HG02642 (cell line): Measurements from ENCODE around the gene SLC35F3.

Source experiments
- ATAC-seq: cut with Tn5 transposase; IDR thresholded peaks from one replicate; pipeline ENCODE4 v1.9.1; 2021; ENCODE audit warnings: mild to moderate bottlenecking; ENCODE audit not compliant: unreplicated experiment, poor library complexity

Gene SLC35F3

GRCh38 chr1:234214129-234214910, 309.8 kb downstream of the SLC35F3 start:
- ATAC-seq, result peak; percentile 58

DNA sequence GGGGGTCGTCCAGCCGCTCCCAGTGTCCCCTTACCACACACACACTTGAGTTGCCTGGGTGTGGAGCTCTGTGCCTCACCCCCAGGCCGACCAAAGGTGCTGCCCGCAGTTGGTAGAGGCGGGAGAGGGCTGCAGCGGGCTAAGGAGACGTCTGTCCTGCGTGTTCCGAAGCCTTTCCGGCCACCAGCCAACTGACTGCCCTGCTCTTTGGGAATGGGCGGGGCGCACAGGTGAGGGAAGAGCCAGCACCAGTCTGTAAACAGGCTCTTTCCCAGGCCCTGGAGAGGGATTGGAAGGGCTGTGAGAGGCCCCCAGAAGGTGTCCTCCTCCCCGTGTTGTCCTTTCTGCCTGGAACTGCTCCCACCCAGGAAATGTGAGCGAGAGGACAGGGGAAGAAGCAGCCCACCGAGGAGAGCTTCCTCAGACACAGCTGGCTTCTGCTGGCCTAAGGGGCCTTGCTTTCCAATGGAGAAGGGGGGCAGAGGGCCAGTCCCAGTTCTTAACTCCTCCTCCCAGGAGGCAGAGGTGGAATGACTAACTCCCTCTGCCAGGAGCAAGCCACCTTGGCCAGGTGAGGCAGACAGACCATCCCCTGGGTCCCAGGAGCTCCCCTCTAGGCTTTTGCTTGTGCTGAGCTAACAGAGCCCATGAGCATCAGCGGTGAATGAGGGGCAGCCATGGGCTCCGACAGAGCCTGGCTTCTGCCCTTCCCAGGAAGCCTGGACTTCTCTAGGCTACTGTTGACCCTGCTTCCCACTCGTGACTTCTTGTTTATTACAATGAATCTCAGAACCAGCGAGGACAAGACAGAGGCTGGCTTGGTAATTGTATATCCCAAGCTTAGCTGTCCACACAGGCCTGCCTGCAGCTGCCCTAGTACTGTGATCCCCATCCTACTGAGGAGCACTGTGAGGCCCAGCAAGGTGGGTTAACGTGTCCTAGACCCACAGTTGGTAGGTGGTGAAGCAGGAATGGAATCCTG, 310.7 kb downstream of the SLC35F3 start:
- ATAC-seq, result peak; percentile 1

DNA sequence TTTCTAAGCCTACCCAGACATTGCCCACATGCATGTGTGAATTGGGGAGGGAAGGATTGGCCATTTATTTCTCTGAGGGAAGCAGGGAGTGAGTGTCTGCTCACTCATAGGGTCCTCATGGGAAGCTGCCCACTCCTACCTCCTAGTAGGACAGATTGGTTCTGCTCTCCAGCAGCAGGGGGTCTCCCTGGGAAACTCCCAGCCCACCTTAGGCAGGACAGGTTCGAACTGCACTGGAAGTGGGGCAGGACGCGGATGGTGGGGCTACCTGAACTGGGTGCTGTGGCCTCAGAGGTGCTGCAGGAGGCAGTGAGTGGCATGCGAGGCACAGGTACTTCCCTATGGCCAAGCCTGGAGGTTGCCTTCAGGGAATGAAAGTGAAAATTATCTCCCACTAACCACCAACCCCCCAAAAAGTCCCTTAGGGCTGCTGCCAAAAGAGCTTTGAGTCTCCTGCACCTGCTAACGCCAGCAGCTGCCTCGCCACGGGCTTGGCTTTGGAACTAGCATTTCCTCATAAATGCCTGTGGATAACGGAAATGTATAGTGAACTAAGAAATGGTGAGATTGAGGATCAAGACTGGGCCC, 311.7 kb downstream of the SLC35F3 start:
- peak; percentile 46 for ATAC-seq

DNA sequence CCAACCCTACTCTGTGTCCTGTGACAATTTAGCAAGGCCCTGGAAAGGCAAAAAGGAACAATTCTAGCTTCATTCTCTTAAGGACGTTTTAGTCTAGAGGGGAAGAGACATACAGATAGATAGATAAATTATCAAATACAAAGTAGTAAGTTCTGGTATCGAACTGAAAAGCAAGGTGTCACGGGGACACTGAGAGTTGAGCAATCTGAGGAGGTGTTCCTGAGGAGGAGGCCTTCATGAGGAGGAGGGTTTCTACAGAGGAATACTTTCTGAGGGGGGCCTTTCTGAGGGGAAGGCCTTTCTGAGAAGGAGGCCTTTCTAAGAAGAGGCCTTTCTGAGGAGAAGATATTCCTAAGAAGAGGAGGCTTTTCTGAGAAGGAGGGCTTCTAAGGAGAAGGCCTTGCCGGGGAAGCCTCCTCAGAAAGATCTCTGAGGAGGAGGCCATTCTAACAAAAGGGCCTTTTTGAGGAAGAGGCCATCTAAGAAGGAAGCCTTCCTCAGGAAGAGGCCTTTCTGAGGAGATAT, 312.9 kb downstream of the SLC35F3 start:
- ATAC-seq, result no peak

DNA sequence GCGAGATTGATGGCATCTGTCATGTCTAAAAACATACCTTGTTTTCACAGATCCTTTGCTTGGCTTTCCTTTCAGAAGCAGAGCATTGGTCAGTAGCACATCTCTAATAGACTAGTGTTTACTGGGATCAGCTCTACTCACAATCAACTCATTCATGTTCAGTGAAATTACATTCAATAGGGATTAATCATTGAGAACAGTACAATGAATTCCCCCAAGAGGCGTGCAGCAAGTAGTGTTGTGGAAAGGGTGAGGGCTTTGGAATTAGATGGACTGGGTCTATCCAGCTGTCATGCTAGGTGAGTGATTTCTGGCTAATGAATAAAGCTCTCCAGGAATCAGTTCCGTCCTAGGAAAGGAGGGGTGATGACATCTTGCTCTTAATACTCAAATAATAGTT, 313.6 kb downstream of the SLC35F3 start:
- no peak for ATAC-seq

DNA sequence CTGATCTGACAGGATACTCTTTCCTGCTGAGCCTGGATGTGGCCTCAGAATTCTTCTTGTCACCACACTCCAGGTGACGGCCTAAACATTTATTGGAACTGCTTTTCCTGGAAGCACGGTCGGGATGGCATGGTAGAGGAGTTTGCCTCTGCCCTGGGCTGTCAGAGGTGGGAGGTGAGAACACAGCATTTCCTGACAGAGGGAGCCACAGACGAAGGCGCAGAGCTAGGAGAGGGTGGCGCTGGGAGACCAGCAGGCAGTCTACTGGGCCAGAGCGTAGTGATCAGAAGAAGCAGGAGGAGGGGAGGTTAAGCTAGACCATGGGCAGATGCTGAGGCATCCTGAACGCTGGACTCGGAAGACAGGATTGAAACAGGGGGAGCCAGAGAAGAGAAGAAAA, 315.2 kb downstream of the SLC35F3 start:
- ATAC-seq, result no peak

GRCh38 chr1:234221601-234222000, 317.1 kb downstream of the SLC35F3 start:
- ATAC-seq, result no peak

- no peak for ATAC-seq
Measured at GRCh38 chr1:234222561-234223280, 318.2 kb downstream of the SLC35F3 start.

DNA sequence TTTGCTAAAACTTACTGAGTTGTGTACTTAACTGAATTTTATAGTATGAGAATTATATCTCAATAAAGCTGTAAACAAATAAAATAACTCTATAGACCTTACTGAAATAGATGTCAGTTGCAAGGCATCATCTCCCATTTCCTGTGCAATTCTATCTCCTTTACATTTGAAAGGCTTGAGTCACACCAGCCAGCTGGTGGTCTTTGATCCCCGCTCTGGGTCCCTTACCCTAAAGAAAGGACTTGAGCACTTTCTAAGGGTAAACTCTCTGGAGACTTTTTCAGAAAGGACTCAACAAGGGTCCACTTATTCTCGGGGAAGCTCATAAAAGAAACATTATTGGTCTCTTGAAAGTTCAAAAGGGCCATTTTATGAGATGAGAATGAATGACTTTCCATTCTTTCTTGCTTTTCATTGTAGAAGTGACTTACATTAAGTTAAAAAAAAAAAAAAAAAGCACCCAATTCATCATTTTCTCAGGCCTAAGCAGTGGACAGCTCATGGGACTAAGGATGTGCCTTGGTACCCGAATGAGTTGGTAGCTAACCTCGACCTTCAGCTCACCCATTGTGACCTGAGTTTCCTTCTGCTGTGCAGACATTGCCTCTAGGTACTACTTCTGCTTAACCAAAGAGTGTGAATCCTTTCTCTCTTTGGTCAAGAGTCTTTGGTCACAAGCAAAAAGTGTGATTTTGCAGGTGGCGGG, 321.8 kb downstream of the SLC35F3 start:
- no peak for ATAC-seq

DNA sequence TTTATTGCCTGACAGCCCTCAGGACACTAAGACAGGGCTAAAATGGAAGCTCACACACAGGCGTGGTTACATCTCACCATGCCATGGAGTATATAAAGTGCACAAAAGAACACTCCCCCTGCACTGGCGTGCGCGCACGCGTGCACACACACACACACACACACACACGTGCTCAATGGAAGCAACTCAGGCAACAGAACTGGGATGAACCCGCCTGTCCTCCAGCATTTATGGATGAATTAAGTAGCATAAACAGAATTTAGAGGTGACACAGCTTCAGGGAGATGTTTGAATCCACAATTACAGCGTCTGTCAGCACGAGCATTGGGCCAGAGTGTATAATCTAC, 322.3 kb downstream of the SLC35F3 start:
- no peak for ATAC-seq

- no peak for ATAC-seq
Measured at GRCh38 chr1:234229581-234230387, 325.3 kb downstream of the SLC35F3 start.

DNA sequence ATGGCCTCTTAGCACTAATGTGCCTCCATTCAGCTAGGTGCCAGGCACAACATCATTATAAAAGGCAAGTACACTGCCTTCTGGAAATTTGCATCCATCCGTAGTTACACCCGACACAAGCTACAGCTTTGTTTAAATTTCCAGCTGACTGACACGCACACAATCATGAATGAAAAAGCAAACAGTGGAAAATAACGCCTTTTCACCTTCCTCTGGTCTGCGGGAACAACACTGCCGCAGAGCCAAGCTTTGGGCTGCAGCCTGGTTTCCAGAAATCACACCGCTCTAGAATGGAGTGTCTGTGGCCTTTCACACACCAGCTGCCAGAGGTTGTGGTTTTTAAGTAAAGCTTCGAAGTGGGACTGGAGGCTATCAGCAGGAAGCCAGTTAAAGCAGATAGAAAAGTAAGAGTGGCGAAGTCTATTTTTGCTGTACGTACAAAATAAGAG, 326.0 kb downstream of the SLC35F3 start:
- peak; percentile 66 for ATAC-seq

DNA sequence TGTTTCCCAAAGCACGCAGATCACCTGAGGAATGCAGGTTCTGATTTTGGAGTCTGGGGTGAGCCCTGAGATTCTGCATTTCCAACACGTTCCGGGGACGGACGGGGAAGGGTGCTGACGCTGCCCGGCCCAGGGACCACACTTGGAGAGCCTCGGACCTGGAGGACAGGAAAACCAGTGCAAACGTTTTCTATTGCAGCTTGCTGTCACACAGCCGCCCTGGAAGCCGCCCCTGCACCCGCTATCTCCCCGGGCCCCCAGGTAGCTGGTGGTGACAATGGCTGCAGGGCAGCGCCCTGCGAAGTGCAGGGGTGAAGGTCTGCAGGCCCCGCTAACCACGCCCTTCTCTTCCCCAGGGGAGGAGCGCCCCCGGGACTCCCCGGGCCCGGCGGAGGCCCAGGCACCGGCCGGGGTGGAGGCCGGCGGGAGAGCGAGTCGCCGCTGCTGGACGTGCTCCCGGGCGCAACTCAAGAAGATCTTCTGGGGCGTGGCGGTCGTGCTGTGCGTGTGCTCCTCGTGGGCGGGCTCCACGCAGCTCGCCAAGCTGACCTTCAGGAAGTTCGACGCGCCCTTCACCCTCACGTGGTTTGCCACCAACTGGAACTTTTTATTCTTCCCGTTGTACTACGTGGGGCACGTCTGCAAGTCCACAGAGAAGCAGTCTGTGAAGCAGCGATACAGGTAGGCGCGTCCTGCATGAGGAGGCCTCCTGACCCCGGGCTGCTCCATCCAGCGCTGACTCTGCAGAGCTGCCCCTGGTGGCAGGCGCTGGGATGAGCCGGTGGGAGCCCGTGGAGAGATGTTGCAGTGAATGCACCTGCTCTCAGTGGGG, 326.8 kb downstream of the SLC35F3 start:
- no peak for ATAC-seq

DNA sequence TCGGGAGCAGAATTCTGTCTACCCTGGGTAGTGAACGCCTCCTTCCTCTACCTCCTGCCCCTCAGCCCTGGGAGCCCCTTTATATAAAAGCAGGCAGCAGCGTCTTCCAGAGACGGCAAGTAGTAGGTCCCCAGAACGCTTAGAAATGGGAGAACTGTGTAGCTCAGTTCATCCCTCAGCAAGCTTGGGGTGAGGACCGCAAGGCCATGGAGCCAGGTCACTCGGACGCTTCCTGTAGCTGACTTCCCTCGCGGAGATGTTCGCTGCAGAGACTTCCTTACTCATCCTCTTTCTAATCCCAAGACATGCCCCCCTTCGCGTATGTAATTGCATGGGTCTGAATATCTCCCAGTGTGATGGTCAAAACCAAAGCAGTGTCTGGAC, 327.4 kb downstream of the SLC35F3 start:
- ATAC-seq, result no peak

DNA sequence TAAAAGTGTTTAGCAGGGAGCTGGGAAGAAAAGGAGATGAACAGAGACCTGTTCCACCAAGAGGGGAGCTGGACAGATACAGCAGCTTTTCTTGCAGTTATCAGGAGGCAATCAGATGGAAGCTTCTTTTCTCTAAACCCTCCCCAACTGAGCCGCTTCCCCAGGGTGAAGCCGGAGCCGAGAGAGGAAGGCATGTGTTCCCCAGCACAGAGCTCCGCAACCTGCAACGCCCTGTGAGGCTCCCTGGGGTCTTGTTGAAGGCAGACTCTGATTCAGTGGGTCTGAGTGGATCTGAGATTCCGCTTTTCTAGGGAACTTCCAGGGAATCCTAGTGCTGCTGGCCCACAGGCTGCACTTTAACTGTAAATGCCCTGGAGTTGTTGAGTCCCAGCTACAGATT, 329.7 kb downstream of the SLC35F3 start:
- ATAC-seq, result no peak

GRCh38 chr1:234235434-234235881, 331.0 kb downstream of the SLC35F3 start:
- ATAC-seq, result no peak

DNA sequence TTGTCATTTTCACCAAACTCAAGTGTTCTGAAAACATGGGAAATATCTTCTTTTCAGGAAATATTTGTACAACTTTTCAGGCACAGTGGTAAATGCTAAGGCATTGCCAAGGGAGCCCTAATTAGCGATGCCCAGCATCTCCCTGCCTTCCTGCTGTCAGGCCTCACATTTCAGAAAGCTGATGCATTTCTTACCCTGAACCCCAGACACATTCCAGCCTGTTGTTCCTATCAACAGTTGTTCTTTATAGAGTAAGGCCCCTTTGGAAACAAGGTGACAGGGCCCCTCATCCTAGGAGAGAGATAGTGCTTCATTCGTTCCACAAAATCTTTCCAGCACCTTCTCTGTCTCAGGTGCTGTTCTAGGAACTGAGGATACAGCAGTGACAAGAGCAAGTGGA, 332.9 kb downstream of the SLC35F3 start:
- no peak for ATAC-seq

- no peak for ATAC-seq
Measured at GRCh38 chr1:234238060-234238459, 333.6 kb downstream of the SLC35F3 start.
